GM19438 (cell line): ENCODE measurements around the gene BTBD6.

Experiments
- ATAC-seq: cut with Tn5 transposase; IDR thresholded peaks from one replicate; pipeline ENCODE4 v1.9.1; 2021; ENCODE audit warnings: low read depth; ENCODE audit not compliant: unreplicated experiment

Gene BTBD6

DNA sequence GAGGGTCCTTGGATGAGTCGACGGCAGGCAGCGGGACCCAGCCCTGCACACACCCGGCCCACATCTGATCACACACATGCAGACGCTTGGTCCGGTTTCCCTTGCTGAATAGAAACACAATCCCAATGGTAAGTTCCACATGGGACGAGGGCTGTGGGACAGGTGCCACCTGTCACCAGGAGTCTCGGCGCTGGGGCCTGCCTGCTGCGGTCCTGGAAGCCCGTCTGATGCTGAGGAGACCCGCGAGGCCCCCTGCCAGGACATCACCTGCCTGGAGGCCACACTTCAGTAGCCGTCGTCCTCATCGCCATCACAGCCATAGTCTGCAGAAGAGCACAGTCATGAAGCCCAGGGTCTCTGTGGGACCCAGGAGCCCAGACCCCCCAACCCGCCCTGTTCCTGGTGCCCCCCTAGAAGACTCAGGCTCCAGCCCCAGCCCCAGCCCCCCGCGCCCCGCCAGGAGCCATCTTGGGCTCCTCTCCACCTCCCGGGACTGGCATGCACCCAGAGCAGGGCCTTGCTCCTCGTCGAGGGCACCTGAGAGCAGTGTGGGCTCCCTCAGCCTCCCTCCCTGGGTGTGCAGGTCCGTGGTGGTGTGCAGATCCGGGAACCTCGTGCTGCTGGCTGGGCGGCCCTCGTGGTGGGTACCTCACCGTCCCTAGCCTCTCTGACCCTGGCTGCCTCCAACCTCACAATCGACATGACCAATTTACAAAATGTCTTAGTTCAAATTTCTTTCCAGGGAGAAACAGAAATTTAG, 37.9 kb upstream of the BTBD6 start:
- ATAC-seq = no peak

DNA sequence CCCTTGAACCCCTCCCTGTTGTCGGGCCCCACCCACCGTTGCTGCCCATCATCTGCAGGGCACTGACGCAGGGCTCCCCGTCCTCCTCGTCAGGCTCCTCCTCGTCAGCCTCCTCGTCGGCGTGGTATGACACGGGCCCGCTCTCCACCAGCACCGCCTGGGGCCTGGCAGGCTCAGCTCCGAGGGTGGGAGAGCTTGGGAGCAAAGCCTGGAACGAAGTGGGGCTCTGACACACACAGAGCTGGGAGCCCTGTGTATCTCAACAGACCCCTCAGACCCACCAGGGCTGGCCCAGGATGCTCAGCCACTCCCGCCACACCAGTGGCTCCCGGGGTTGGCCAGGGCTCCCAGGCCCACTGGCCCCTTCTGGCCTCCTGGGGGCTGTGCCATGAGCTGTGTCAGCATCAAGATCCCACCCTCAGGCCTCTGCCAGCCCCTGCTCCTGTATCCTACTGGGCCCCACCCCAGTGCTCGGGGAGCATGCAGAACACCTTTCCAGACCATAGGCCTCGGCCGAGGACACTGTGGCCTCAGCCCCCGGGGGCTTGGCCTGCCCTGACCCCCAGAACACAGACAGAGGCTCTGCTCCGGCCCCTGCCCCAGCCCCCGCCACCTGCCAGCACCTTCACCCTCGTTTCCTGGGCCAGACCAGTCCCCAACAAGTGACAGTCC, 37.1 kb upstream of the BTBD6 start:
- ATAC-seq = no peak

DNA sequence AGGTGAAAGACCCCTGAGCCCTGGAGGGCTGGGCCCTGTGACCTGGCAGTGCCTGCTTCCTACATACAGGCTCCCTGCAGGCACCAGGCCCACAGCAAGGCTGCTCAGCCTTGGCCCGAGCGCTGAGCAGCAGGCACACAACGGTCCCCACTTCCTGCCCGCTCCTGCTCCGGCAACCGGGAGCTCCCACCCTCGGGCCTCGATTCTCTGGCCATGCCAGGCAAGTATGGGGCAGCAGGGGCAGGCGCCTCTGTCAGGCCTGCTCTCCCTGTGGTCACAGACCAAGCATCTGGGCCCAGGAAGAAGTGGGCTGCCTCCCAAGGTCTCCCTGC, 36.6 kb upstream of the BTBD6 start:
- no peak for ATAC-seq

DNA sequence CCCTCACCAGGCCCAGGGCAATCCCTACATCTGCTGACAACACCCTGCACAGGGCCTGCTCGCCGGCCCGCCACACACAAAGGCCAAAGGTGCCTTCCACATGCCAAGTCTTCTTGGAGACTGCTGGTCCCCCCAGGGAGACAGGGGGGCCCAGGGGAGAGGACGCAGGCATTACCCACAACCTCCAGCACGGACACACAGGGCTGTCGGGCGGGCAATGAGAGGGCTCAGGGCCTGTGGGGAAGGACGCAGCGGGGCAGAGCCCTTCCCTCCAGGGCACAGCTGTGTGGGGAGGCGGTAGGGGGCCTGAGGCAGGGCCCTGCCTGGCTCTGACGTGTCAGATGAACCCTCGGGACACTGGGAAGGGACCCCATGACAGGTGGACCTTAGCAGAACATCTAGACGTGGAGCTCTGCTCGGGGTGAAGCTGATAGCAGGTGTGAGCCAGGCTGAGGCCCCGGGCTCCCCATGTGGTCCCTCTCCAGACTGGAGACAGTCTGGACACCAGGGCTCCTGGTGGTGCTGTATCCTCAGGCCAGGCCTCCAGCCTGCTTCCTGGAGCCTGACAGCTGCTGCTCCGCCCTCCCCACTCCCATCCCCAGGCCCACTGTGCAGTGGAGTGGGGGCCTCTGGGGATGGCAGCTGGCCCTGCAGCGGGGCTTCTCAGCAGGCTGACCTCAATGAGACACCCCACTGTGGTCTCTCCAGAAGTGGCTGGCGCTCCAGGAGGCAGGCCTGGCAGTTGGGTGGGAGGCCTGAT, 35.6 kb upstream of the BTBD6 start:
- no peak for ATAC-seq

DNA sequence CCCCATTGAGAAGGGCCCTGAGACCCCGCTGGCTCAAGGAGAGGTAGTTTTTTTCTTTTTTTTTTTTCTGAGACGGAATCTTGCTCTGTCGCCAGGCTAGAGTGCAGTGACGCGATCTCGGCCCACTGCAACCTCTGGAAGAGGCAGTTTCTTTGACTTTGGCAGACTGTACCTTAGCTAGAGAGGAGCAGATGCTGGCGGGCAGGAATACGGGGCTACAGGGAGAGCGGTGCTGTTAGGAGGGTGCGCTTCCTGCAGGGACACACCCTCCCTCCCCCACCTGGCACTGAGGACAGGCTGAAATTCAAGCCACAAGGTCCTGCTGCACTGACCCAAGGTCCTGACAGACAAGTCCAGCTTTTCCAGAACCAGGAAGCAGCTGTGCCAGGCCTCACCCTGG, 35.0 kb upstream of the BTBD6 start:
- ATAC-seq = no peak

DNA sequence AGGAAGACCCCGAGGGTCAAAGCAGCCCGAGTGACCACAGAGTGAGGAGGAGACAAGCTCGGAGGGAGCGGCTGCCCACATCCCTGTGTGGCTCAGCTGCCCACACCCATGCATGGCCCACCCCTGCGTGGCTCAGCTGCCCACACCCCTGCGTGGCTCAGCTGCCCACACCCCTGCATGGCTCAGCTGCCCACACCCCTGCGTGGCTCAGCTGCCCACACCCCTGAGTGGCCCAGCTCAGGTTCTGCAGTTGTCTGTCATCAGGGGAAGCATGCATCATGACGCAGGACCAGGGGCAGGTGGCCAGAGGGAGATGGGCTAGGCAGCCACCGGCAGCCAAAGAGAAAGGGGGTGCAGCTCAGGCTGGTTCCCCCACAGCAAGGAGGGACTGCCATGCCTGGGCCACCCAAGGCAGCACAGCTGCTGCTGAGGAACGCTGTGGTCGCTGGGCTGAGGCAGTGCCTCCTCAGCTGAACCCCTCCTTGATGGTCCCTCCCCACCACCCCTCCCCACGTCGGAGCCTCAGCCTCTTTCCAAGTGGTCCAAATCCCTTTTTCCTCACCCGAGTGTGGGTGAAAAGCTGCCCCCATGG, 33.9 kb upstream of the BTBD6 start:
- ATAC-seq = no peak

DNA sequence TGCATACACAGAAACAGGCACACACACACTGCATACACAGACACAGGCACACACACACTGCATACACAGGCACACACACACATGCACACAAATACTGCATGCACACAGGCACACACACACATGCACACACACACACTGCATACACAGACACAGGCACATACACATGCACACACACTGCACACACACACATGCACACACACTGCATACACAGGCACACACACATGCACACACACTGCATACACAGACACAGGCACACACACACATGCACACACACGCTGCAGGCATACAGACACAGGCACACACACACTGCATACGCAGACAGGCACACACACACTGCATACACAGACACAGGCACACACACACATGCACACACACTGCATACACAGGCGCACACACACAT, 32.7 kb upstream of the BTBD6 start:
- ATAC-seq = no peak

DNA sequence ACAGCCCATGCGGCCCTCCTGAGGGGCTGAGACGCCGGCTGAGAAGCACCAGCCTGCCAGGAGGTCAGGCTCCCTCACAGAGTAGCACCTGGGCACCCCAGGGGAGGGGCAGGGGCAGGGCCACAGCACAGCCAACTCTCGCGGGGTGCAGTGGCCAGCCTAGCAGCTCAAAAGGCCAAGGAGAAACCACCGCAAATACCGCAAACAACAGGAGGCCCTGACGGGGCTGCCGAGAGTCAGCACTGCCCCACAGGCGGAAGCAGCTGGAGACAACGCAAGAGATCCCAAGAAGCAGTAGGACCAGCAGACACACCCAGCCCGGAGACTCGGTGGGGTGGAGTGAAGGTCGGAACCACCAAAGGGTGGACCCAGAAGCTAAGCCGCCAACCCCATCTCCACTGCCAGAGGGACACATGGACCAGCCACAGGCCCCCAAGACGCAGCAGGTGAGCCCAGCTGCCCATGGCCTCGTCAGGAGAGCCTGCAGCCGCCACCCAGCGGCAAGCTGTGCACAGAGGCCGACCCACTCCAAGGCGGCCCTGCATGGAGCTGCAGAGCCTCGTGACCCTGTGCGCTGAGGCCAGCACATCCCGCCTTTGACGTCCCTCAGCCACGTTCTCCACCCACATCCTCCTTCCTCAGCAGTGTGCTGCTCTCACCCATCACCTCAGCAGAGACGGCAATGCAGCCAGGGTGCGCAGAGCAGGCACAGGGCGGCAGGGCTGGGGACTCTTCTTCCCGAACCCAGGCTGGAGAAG, 31.7 kb upstream of the BTBD6 start:
- no peak for ATAC-seq

DNA sequence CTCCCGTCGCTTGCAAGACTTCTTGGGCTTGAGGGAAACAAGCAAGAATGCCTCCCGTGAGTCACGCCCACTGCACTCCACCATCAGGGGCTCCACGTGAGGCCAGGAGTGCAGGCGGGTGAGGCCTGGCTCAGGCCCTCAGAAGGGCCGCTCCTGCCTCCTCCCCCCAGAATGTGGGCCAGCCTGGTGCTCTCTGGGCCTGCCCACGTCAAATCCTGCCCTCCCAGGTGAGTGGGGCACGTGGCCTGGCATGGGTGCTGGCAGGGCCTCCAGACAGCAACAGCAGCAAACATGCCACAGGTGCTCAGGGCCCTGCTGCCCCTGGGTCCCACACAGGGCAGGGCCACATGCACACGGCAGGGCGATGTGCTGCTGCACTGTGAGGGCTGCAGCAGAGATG, 30.6 kb upstream of the BTBD6 start:
- no peak for ATAC-seq

DNA sequence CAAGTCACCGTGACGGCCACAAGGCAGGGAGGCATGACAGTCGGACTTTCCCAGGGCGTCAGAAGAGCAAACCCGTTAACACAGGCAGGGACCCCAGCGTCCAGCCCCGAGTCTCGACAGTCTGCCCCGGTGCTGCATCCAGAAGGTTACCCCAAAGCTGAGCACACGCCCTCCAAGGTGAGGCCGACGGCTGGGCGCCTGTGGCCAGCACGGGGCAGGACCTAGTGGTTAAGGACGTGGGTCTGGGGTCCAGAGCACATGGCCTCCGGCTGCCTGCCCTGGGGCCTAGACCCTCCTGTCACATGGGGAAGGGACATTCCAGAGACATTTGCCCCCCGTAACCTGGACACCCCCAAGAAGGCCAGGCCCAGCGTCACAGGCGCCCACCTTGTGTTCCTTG, 29.7 kb upstream of the BTBD6 start:
- no peak for ATAC-seq

DNA sequence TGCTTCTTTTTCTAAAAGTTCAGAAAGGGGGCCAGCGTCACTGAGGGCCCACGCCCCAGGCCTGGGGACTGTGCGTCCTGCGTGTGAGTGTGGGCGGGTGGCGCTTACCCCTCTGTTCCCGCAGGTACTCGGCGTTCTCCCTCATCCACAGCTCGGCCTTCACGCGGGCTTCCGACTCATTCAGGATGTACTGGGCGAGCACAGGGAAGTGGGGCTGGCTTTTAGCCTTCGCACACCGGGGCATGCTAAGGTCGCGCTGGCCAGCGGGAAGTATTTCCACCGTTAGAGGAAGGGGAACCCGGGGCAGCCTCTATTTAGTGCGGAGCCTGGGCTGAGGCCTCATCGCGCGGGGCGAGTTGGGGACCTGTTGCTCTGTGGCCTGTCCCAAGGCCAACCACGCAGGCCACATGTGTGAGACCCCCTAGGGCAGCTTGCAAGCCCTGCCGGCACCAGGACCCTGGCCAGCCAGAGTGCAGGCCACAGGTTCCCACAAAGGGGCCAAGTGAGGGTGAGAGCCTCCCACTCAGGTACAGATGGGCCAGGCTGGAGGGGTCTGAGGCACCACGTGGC, 29.2 kb upstream of the BTBD6 start:
- no peak for ATAC-seq

DNA sequence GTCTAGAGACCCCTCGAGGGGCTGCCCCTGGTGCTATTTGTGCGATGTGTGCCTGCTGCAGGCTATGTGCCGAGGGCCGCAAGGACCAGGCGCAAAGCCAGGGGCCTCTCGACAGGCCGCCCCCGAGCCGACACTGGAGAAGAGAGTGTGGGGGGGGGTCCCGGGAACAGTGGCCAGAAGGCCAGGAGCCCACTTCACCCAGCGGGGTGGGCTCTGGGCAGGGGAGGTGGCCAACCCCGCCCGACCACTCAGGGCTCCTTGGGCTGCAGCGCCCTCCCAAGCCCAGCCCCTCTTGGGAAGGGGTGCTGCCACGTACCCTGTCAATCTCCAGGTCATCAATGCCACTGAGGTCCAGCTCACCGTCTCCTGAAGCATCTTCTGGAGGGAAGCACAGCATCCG, 28.6 kb upstream of the BTBD6 start:
- no peak for ATAC-seq

DNA sequence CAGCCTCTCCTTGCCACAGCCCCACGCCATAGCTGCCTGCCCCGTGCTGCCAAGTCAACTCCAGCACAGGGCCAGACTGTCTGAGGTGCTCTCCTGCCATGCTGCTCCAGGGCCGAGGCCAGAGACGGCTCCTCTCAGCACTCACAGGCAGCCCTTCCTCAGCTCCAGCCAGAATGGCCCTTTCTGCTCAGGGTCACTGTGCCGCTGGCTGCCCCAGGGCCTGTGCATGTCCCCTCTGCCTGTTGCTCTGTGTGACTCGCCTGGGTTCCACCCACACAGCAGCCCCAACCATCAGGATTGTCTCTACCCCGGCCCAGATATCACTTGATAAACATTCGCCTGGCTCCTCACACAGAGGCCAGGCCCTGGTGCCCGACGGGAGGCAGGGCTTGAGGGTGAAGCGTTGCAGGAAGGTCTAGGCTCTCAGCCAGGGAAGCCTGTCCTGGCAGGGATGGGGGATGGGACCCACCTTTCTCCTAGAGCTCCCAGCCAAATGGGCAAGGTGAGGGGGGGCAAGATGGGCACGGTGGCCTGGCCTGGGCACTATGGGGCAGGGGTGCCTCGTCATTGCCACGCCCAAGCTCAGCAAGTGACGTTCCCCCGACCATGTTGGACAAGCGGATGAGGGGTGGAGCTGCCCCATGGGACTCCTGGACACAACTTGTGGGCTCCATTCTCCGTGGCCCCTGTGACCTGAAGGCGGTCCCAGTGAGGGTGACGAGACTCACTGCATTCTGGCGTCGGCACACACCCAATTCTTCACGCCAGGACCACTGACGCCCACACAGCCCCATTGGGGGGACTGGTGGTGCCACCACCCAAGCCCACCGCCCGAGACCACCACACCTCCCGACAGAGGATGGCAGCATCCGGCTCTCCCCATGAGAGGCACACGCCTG, 27.4 kb upstream of the BTBD6 start:
- ATAC-seq = no peak

DNA sequence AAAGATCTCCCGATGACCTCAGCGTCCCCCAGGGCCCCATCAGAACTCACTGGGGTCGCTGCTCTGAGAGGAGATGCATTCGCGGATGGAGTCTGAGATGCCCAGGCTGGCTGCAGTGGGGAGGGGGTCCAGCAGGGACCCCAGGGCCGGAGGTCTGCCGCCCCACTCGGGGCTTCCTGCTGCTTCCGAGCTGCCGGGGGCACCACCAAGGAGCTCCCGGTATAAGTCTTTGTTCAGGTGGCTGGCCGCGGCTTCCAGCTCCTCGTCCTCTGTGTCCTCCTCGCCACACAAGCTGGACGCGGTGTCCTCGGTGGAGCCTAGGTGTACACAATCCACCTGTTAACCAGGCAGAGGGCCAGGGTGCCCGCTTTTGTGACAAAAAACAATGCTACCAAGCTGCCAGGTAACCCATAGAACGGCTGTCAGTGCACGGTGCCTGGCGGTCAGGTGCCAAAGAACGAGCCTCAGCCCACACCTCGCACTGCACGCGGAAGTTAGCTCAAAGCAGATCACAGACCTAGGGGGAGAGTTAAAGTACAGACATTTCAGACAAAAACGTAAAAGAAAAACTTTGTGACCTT, 26.6 kb upstream of the BTBD6 start:
- no peak for ATAC-seq

DNA sequence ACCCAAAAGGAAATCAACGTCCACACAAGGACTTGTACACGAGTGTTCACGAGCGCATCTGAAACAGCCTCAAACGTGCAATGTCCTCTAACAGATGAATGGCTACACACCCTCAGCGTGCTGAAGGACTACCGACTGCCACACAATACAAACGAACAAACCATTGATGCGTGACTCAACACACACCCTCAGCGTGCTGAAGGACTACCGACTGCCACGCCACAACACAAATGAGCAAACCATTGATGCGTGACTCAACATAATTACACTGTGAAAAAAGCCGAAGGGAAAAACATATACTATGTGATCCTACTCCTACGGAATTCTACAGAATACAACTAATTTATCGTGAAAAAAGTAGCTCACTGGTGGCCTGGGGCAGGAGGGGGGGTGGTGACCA, 25.1 kb upstream of the BTBD6 start:
- ATAC-seq = no peak

DNA sequence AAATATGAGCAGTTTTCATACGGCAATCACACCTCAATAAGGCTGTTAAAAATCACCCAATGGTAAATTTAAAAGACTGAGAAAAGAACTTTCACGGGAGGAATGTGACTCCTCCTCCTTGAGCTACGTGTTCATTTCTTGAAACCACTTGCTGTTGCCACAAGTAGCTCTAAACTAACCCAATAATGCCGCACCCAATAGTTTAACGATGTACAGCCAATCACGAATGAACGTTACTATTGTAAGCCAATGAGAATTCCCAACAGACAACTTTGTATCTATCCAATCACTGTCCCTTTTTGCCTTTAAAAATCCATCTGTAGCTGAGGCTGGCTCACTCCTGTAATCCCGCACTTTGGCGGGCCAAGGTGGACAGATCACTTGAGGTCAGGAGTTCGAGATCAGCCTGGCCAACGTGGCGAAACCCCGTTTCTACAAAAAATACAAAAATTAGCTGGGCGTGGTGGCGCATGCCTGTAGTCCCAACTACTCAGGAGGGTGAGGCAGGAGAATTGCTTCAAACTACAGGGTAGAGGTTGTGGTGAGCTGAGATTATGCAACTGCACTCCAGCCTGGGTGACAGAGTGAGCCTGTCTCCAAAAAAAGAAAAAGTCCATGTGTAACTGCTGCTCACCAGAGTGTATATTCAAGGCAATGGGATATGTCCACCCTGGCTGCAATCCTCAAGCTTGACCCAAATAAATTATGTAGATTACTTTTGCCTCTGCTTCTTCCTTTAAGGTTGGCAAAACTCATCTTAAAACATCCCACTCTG, 24.4 kb upstream of the BTBD6 start:
- no peak for ATAC-seq

DNA sequence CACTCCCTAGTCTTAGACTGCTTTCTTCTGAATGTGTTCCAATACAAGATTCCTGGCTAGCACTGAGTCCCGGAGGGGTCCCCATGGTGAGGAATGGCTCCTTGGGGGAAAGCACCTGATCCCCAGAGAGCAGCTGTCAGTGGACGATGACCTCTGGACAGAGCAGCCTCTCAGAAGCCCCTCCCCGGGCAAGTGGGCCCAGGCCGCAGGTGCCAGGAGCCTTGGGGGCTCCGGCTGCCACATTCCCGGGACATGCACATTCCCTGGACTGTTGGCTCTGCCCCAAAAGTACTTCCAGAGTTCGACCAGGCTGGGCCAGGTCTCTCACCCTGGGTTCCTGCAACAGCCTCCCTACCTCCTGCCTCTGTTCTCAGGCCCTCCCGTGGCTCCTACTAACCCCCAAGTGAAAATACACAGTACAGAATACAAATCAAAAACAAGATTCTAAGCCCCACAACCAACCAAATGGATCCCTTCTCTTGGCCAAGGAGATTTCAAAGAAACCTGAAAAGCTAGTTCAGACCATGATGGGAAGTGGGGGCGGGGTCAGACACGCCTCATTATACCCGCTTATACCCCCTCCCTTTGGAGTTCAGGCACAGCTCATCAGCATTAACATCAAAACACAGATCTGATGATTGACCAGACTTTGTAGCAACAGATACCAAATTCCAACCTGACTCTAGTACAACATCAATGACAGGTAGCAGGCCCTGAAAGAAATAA, 23.3 kb upstream of the BTBD6 start:
- ATAC-seq = no peak

DNA sequence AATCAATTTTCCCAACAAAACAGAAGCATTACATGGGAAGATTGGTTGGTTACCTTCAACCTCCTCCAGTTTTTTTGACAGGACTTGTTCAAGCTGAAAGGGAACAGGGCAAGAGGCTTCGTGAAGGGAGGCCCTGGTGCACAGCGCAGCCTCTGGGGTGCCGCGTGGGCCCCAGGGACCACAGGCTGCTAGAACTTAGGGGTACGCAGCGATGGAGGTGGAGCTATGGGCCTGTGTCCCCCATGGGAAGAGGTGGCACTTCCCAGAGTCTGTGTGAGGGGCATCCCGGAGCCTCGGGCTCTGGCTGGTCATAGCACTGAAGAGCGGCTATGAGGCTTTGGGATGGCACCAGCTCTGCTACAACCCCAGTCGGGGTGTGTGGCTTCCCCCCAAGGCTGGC, 22.1 kb upstream of the BTBD6 start:
- no peak for ATAC-seq
